ENCODE results near the gene HAUS8.
A peak's percentile ranks its signal among the peaks of the same experiment; 100 is the strongest.

The HAUS8 gene

GRCh38 chr19:17077447-17078028 is 2.3 kb upstream of the HAUS8 start:
- Histone ChIP-seq H3K79me2 (ENCODE audit: insufficient read depth, low read length) (peaks cover 94% of the 10 kb centered on the region), H3K9me2 (replicated peaks; ENCODE audit: insufficient read depth, low read length) (no peaks in the 10 kb centered on the region), H4K20me1 (ENCODE audit: low read depth, low read length) (peaks cover 5% of the 10 kb centered on the region; the same call in 1 of the 2 replicates), H3K4me3 (ENCODE audit: insufficient read depth, low read length, poor library complexity, severe bottlenecking) (no peak overlapping the region), H3K9me3 (ENCODE audit: insufficient read depth, low read length) (no peaks in the 10 kb centered on the region), H3K27me3 (ENCODE audit: low read length) (no peaks in the 10 kb centered on the region), H3K9ac (ENCODE audit: low read length) (peak overlapping the region; percentile 97), H3K4me2 (ENCODE audit: low read depth, low read length, poor library complexity, severe bottlenecking) (peak overlapping the region; percentile 77), H3K36me3 (ENCODE audit: low read length) (no peaks in the 10 kb centered on the region), H2AFZ (ENCODE audit: low read depth, low read length, severe bottlenecking) (no peak overlapping the region), H3F3A (ENCODE audit: insufficient read depth) (peaks cover 6% of the 10 kb centered on the region; the same call in 1 of the 2 replicates), H3K27ac (ENCODE audit: low read depth, low read length) (no peak overlapping the region)
- no peak for TF ChIP-seq CTCF (IDR thresholded peaks at IDR 0.05; ENCODE audit: insufficient read depth, low read length, poor library complexity, severe bottlenecking)
- no peak for TF ChIP-seq EZH2phosphoT487 (conservative IDR thresholded peaks at IDR 0.05; ENCODE audit: low read length)

DNA sequence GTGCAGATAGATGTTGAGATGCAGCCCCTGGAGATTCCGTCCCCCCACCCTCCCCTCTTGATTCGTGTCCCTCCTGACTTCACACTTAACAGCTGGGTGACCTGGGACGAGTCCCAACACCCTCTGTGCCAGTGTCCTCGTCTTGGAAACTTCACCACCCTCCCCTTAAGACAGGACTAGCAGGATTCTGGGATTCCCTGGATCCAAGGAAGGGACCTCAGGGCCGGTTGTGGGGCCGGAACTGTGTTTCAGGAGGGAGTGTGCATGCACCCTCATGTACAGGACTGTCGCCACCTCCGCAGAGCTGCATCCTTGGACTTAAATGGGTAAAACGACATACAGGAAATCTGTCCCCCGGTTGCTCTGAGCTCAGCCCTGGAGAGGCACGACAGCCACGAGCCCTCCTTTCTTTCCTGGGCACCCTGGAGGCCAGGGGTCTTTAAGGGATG is 1.3 kb upstream of the HAUS8 start:
- H3K4me3 ChIP-seq (ENCODE audit: insufficient read depth, low read length, poor library complexity, severe bottlenecking), result peak overlapping the region; percentile 94
- H3K36me3 ChIP-seq (ENCODE audit: low read length), result no peaks in the 10 kb centered on the region; the same call in 1 of the 2 replicates
- H3K4me2 ChIP-seq (ENCODE audit: low read depth, low read length, poor library complexity, severe bottlenecking), result peak overlapping the region; percentile 77
- peaks cover 93% of the 10 kb centered on the region for H3K79me2 ChIP-seq (ENCODE audit: insufficient read depth, low read length)
- no peaks in the 10 kb centered on the region for H3K9me2 ChIP-seq (replicated peaks; ENCODE audit: insufficient read depth, low read length)
- H3F3A ChIP-seq (ENCODE audit: insufficient read depth), result peaks cover 6% of the 10 kb centered on the region; the same call in 1 of the 2 replicates
- H4K20me1 ChIP-seq (ENCODE audit: low read depth, low read length), result peaks cover 5% of the 10 kb centered on the region; the same call in 1 of the 2 replicates
- TF ChIP-seq CTCF (IDR thresholded peaks at IDR 0.05; ENCODE audit: insufficient read depth, low read length, poor library complexity, severe bottlenecking), result no peak
- TF ChIP-seq EZH2phosphoT487 (conservative IDR thresholded peaks at IDR 0.05; ENCODE audit: low read length), result no peak
- H3K9me3 ChIP-seq (ENCODE audit: insufficient read depth, low read length), result no peaks in the 10 kb centered on the region
- no peaks in the 10 kb centered on the region for H3K27me3 ChIP-seq (ENCODE audit: low read length)
- no peak overlapping the region for H2AFZ ChIP-seq (ENCODE audit: low read depth, low read length, severe bottlenecking)
- H3K9ac ChIP-seq (ENCODE audit: low read length), result peak overlapping the region; percentile 97
- H3K27ac ChIP-seq (ENCODE audit: low read depth, low read length), result peak overlapping the region; percentile 75

GRCh38 chr19:17075864-17076542 is 751 bp upstream of the HAUS8 start:
- no peak overlapping the region for H2AFZ ChIP-seq (ENCODE audit: low read depth, low read length, severe bottlenecking)
- no peaks in the 10 kb centered on the region for H3K9me3 ChIP-seq (ENCODE audit: insufficient read depth, low read length)
- peaks cover 93% of the 10 kb centered on the region for H3K79me2 ChIP-seq (ENCODE audit: insufficient read depth, low read length)
- H3K4me3 ChIP-seq (ENCODE audit: insufficient read depth, low read length, poor library complexity, severe bottlenecking), result peak overlapping the region; percentile 94
- peaks cover 6% of the 10 kb centered on the region; the same call in 1 of the 2 replicates for H3F3A ChIP-seq (ENCODE audit: insufficient read depth)
- TF ChIP-seq EZH2phosphoT487 (conservative IDR thresholded peaks at IDR 0.05; ENCODE audit: low read length), result no peak
- no peak for TF ChIP-seq CTCF (IDR thresholded peaks at IDR 0.05; ENCODE audit: insufficient read depth, low read length, poor library complexity, severe bottlenecking)
- H3K36me3 ChIP-seq (ENCODE audit: low read length), result no peaks in the 10 kb centered on the region; the same call in 1 of the 2 replicates
- peak overlapping the region; percentile 75 for H3K27ac ChIP-seq (ENCODE audit: low read depth, low read length)
- peak overlapping the region; percentile 77 for H3K4me2 ChIP-seq (ENCODE audit: low read depth, low read length, poor library complexity, severe bottlenecking)
- peak overlapping the region; percentile 97 for H3K9ac ChIP-seq (ENCODE audit: low read length)
- no peaks in the 10 kb centered on the region for H3K9me2 ChIP-seq (replicated peaks; ENCODE audit: insufficient read depth, low read length)
- no peaks in the 10 kb centered on the region for H3K27me3 ChIP-seq (ENCODE audit: low read length)
- H4K20me1 ChIP-seq (ENCODE audit: low read depth, low read length), result peaks cover 5% of the 10 kb centered on the region; the same call in 1 of the 2 replicates
